Mammary epithelial cell (primary cell): ENCODE data around the gene MAN1A2.

Source experiments
- CTCF ChIP-seq, 2 donors: IDR thresholded peaks in 1 of 2; conservative IDR thresholded peaks in 1 of 2; 2 replicates each; pipeline ENCODE4 v1.5.1; 2011 to 2012; ENCODE audit warnings: inconsistent platforms in 2 of 2, low read length in 2 of 2, mild to moderate bottlenecking in 2 of 2, control low read depth in 1 of 2, low read depth in 1 of 2; ENCODE audit not compliant: insufficient read depth in 1 of 2; ENCODE audit errors: extremely low read depth in 1 of 2
- EZH2 ChIP-seq: IDR thresholded peaks from 2 replicates; pipeline ENCODE4 v1.6.1; 2012; ENCODE audit warnings: low read length, inconsistent platforms, borderline replicate concordance

DNA sequence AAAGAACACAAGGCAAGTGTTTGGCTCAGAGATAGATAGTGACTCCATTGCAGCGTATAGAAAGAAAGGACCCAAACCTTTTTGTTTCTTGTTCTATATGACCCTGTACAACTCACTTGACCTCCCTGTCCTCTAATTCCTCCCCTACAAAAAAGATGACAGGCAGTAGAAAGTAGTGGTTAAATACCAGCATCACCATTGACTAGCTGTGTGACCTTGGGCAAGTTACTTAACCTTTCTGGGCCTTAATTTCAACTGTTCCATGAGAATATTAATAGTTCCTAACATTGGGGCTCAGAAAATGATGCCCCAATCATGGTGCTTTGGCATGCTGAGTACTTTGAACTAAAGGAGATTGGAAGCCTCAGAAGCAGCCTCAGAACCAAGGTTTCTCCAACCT is 46.7 kb upstream of the MAN1A2 start:
- TF ChIP-seq EZH2: no peak
- no peak for TF ChIP-seq CTCF (conservative IDR thresholded peaks at IDR 0.05 in 1 of 2, IDR thresholded peaks at IDR 0.05 in 1 of 2; ENCODE audit: extremely low read depth in 1 of 2, insufficient read depth in 1 of 2, low read depth in 1 of 2, low read length in 2 of 2)
